ENCODE measurements around the gene SREK1IP1. TPM values are rescaled to one million over a fixed set of nuclear protein-coding genes. Genes with fewer than 3 reads are reported as not detected.

SREK1IP1 gene
- total and polyA plus RNA-seq, 2 of the 13 experiments (the other 11 are each of a cell fraction or from before 2014, with no cell fraction given): 3.1 to 16.5 TPM

- TF ChIP-seq AFF4 (CRISPR knock-in tag; IDR thresholded peaks at IDR 0.05) (0 out of 2 replicates have a peak, but pooled peaks have one; percentile 36), SMYD3 (CRISPR knock-in tag; IDR thresholded peaks at IDR 0.05) (no peak), NFKB2 (CRISPR knock-in tag; IDR thresholded peaks at IDR 0.05; ENCODE audit: borderline replicate concordance) (no peak; the same call in 1 of the 2 replicates), FOXJ3 (CRISPR knock-in tag; IDR thresholded peaks at IDR 0.05; ENCODE audit: borderline replicate concordance) (0 out of 2 replicates have a peak, but pooled peaks have one; percentile 15), CAMTA2 (CRISPR knock-in tag; IDR thresholded peaks at IDR 0.05; ENCODE audit: borderline replicate concordance) (no peak), SNAI1 (CRISPR knock-in tag; IDR thresholded peaks at IDR 0.05; ENCODE audit: borderline replicate concordance) (no peak), ZFP90 (CRISPR knock-in tag; IDR thresholded peaks at IDR 0.05; ENCODE audit: borderline replicate concordance) (no peak; the same call in 1 of the 2 replicates), RBM39 (IDR thresholded peaks at IDR 0.05; ENCODE audit: low read depth, low read length, poor library complexity, severe bottlenecking) (peak; percentile 80), HCFC1 (IDR thresholded peaks at IDR 0.05; ENCODE audit: low read depth, low read length) (peak; percentile 64; the same call in 1 of the 2 replicates), SRF (IDR thresholded peaks at IDR 0.05; ENCODE audit: low read depth, low read length) (peak; percentile 62; the same call in 1 of the 2 replicates), ZNF484 (CRISPR knock-in tag; IDR thresholded peaks at IDR 0.05; ENCODE audit: borderline replicate concordance, low read depth) (no peak), MED8 (CRISPR knock-in tag; IDR thresholded peaks at IDR 0.05; ENCODE audit: insufficient replicate concordance) (peak; percentile 53), THAP11 (CRISPR knock-in tag; IDR thresholded peaks at IDR 0.05) (peak; percentile 92), ZNF44 (CRISPR knock-in tag; IDR thresholded peaks at IDR 0.05) (0 out of 2 replicates have a peak, but pooled peaks have one; percentile 60), FOXC1 (CRISPR knock-in tag; IDR thresholded peaks at IDR 0.05; ENCODE audit: borderline replicate concordance) (peak; percentile 25; the same call in 1 of the 2 replicates), ATF1 (CRISPR knock-in tag; IDR thresholded peaks at IDR 0.05) (0 out of 2 replicates have a peak, but pooled peaks have one; percentile 36), FOXK1 (CRISPR knock-in tag; IDR thresholded peaks at IDR 0.05; ENCODE audit: borderline replicate concordance, low read depth) (peak; percentile 93; the same call in 1 of the 2 replicates)
- TF ChIP-seq, protein P1, sequence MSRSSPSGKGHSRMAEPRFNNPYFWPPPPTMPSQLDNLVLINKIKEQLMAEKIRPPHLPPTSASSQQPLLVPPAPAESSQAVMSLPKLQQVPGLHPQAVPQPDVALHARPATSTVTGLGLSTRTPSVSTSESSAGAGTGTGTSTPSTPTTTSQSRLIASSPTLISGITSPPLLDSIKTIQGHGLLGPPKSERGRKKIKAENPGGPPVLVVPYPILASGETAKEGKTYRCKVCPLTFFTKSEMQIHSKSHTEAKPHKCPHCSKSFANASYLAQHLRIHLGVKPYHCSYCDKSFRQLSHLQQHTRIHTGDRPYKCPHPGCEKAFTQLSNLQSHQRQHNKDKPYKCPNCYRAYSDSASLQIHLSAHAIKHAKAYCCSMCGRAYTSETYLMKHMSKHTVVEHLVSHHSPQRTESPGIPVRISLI (CRISPR knock-in tag; IDR thresholded peaks at IDR 0.05; ENCODE audit: borderline replicate concordance): peak; percentile 24; the same call in 1 of the 2 replicates
- TF ChIP-seq, protein P2, sequence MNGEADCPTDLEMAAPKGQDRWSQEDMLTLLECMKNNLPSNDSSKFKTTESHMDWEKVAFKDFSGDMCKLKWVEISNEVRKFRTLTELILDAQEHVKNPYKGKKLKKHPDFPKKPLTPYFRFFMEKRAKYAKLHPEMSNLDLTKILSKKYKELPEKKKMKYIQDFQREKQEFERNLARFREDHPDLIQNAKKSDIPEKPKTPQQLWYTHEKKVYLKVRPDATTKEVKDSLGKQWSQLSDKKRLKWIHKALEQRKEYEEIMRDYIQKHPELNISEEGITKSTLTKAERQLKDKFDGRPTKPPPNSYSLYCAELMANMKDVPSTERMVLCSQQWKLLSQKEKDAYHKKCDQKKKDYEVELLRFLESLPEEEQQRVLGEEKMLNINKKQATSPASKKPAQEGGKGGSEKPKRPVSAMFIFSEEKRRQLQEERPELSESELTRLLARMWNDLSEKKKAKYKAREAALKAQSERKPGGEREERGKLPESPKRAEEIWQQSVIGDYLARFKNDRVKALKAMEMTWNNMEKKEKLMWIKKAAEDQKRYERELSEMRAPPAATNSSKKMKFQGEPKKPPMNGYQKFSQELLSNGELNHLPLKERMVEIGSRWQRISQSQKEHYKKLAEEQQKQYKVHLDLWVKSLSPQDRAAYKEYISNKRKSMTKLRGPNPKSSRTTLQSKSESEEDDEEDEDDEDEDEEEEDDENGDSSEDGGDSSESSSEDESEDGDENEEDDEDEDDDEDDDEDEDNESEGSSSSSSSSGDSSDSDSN (CRISPR knock-in tag; IDR thresholded peaks at IDR 0.05): peak; percentile 93
- TF ChIP-seq, protein P3, sequence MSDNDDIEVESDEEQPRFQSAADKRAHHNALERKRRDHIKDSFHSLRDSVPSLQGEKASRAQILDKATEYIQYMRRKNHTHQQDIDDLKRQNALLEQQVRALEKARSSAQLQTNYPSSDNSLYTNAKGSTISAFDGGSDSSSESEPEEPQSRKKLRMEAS (IDR thresholded peaks at IDR 0.05): peak; percentile 72
Observed at GRCh38 chr5:64768358-64769312, at the start of gene SREK1IP1, which contains the start of gene CWC27 (continued).
